ENCODE data around the gene ABHD5. TPM values are rescaled to one million over a fixed set of nuclear protein-coding genes. Genes with fewer than 3 reads are reported as not detected.

Gene ABHD5
- total and polyA plus RNA-seq, 10 of the 15 experiments (the other 5 are each of a cell fraction or from before 2014, with no cell fraction given) = 5.5 to 24.4 (median 9.5) TPM

DNA sequence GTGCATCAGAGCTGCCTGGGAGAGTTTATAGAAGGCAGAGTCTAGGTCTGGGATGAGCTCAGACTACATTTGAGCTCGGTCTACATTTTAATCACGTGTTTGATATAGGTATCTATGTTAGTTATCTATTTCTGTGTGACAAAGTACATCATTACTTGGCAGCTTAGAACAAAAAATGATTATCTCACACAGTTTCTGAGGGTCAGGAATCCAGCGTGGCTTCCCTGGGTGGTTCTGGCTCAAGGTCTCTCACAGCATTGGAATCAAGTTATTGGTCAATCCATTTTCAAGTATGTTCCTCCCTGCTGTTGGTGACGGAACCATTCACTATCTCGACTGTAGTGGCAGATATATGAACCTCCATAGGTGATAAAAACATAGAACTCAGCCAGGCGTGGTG lies 71.7 kb downstream of the ABHD5 start:
- Histone ChIP-seq H2AFZ (ENCODE audit: control insufficient read depth, low read depth, low read length) (no peak overlapping the region), H3K9ac (ENCODE audit: control insufficient read depth, insufficient read depth, low read length) (no peak overlapping the region), H3K4me3 (no peak overlapping the region), H3K27me3 (replicated peaks in 1 of 2; ENCODE audit: control insufficient read depth in 2 of 2, insufficient read depth in 2 of 2, low read length in 1 of 2) (no peaks in the 10 kb centered on the region; a peak in 1 of 4 replicates), H4K20me1 (ENCODE audit: control insufficient read depth, insufficient read depth) (no peaks in the 10 kb centered on the region), H3K27ac (ENCODE audit: control insufficient read depth, insufficient read depth) (no peak overlapping the region), H3K9me3 (replicated peaks; ENCODE audit: control insufficient read depth, insufficient read depth, low read length) (no peaks in the 10 kb centered on the region), H3K36me3 (ENCODE audit: control insufficient read depth in 2 of 2, insufficient read depth in 2 of 2, low read length in 1 of 2) (no peaks in the 10 kb centered on the region), H3K79me2 (ENCODE audit: control insufficient read depth, insufficient read depth, low read length) (no peaks in the 10 kb centered on the region), H3K4me1 (ENCODE audit: control insufficient read depth, insufficient read depth, low read length) (no peaks in the 10 kb centered on the region), H3K4me2 (ENCODE audit: control insufficient read depth, insufficient read depth) (no peak overlapping the region)
- ChIA-PET SMC1A (ENCODE audit: uncharacterized antibody, unreplicated experiment) (no interaction called here), POLR2A (no interaction called here), CTCF (interaction anchor here (0.6 kb wide), 2 partner anchors 1013 to 1827 kb away, joined by 3 read pairs; no protein-coding TSS in a partner anchor), RAD21 (ENCODE audit: unreplicated experiment) (no interaction called here)
- no TSS peak for BruUV-seq (replicated peaks)
- ATAC-seq (no peak), FAIRE-seq (no peak), DNase-seq (ENCODE audit: low read depth, low spot score) (no peak)
- TF ChIP-seq NFYB (IDR thresholded peaks at IDR 0.05; ENCODE audit: insufficient read depth, low read depth, low read length) = no peak
- TF ChIP-seq TBL1XR1 (IDR thresholded peaks at IDR 0.05; ENCODE audit: low read depth, low read length) = no peak
- no peak for TF ChIP-seq HSF1 (IDR thresholded peaks at IDR 0.05; ENCODE audit: low read depth, low read length)
- no peak for TF ChIP-seq CHD1 (IDR thresholded peaks at IDR 0.05; ENCODE audit: low read depth, low read length)
- in situ Hi-C loops (cut with MboI) = no loop called here
- 26% methylated on average over 6 of the region's 6 CpGs for WGBS (ENCODE audit: insufficient coverage, insufficient replicate concordance, low lambda C conversion rate, missing lambda C conversion rate)
- intact Hi-C loops (cut with micrococcal nuclease; ENCODE audit: unreplicated experiment) = loop anchor here (10.0 kb wide), 1 partner anchor 232 kb away; no protein-coding TSS in a partner anchor

GRCh38 chr3:43764056-43764455 lies 73.3 kb downstream of the ABHD5 start:
- in situ Hi-C loops (cut with MboI) = no loop called here
- WGBS (ENCODE audit: insufficient coverage, insufficient replicate concordance, low lambda C conversion rate, missing lambda C conversion rate) = 38% methylated on average over 2 of the region's 2 CpGs
- Histone ChIP-seq H3K36me3 (ENCODE audit: control insufficient read depth in 2 of 2, insufficient read depth in 2 of 2, low read length in 1 of 2) (no peaks in the 10 kb centered on the region), H2AFZ (ENCODE audit: control insufficient read depth, low read depth, low read length) (no peak overlapping the region), H3K4me2 (ENCODE audit: control insufficient read depth, insufficient read depth) (no peak overlapping the region), H3K4me1 (ENCODE audit: control insufficient read depth, insufficient read depth, low read length) (no peaks in the 10 kb centered on the region), H3K79me2 (ENCODE audit: control insufficient read depth, insufficient read depth, low read length) (no peaks in the 10 kb centered on the region), H3K27me3 (replicated peaks in 1 of 2; ENCODE audit: control insufficient read depth in 2 of 2, insufficient read depth in 2 of 2, low read length in 1 of 2) (no peaks in the 10 kb centered on the region; a peak in 2 of 4 replicates), H3K4me3 (no peak overlapping the region), H3K9me3 (replicated peaks; ENCODE audit: control insufficient read depth, insufficient read depth, low read length) (no peaks in the 10 kb centered on the region), H3K9ac (ENCODE audit: control insufficient read depth, insufficient read depth, low read length) (no peak overlapping the region), H3K27ac (ENCODE audit: control insufficient read depth, insufficient read depth) (no peak overlapping the region), H4K20me1 (ENCODE audit: control insufficient read depth, insufficient read depth) (no peaks in the 10 kb centered on the region)
- SMC1A ChIA-PET (ENCODE audit: uncharacterized antibody, unreplicated experiment) = no interaction called here
- BruUV-seq (replicated peaks) = no TSS peak
- RAD21 ChIA-PET (ENCODE audit: unreplicated experiment) = no interaction called here
- intact Hi-C loops (cut with micrococcal nuclease; ENCODE audit: unreplicated experiment) = loop anchor here (10.0 kb wide), 1 partner anchor 231 kb away; no protein-coding TSS in a partner anchor
- ATAC-seq = peak; percentile 63
- no peak for FAIRE-seq
- CTCF ChIA-PET = no interaction called here
- POLR2A ChIA-PET = no interaction called here
- DNase-seq (ENCODE audit: low read depth, low spot score) = no peak
- TF ChIP-seq MEF2B (IDR thresholded peaks at IDR 0.05; ENCODE audit: partially characterized antibody, poor library complexity, severe bottlenecking) (no peak), CREB1 (IDR thresholded peaks at IDR 0.05; ENCODE audit: low read depth) (peak; percentile 44; the same call in 1 of the 2 replicates), MLLT1 (IDR thresholded peaks at IDR 0.05) (no peak), FOS (IDR thresholded peaks at IDR 0.05; ENCODE audit: borderline replicate concordance, extremely low read depth, insufficient read length) (no peak), JUND (IDR thresholded peaks at IDR 0.05; ENCODE audit: low read depth, low read length) (no peak), SREBF2 (IDR thresholded peaks at IDR 0.05; ENCODE audit: low read length) (no peak), RCOR1 (conservative IDR thresholded peaks at IDR 0.05; ENCODE audit: low read depth, low read length) (no peak), SUPT20H (IDR thresholded peaks at IDR 0.05; ENCODE audit: borderline replicate concordance, control insufficient read depth, low read depth, low read length) (no peak), RFX5 (IDR thresholded peaks at IDR 0.05; ENCODE audit: low read depth, low read length) (peak; percentile 92), MTA2 (IDR thresholded peaks at IDR 0.05; ENCODE audit: low read depth) (peak; percentile 82)
- TF ChIP-seq, protein P1, sequence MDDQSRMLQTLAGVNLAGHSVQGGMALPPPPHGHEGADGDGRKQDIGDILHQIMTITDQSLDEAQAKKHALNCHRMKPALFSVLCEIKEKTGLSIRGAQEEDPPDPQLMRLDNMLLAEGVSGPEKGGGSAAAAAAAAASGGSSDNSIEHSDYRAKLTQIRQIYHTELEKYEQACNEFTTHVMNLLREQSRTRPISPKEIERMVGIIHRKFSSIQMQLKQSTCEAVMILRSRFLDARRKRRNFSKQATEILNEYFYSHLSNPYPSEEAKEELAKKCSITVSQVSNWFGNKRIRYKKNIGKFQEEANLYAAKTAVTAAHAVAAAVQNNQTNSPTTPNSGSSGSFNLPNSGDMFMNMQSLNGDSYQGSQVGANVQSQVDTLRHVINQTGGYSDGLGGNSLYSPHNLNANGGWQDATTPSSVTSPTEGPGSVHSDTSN (IDR thresholded peaks at IDR 0.05; ENCODE audit: insufficient replicate concordance, low read depth, low read length) = no peak

Measured in GM12878 (cell line).